ENCODE measurements around the gene LDB2. TPM values are rescaled to one million over a fixed set of nuclear protein-coding genes. Genes with fewer than 3 reads are reported as not detected.

LDB2 gene
- total RNA-seq, 1 donor from 2014 or later, result 55.8 TPM

- H3K4me3 ChIP-seq (ENCODE audit: low read length in 3 of 3), result no peak overlapping the region
- H3K9ac ChIP-seq (ENCODE audit: low read depth in 1 of 3, low read length in 3 of 3), result no peak overlapping the region
- no peaks in the 10 kb centered on the region for H3K27me3 ChIP-seq (ENCODE audit: control insufficient read depth in 3 of 3, insufficient read depth in 3 of 3, low read length in 3 of 3)
- H3K4me1 ChIP-seq (ENCODE audit: control insufficient read depth in 3 of 3, insufficient read depth in 3 of 3, low read length in 3 of 3), result peaks cover 0 to 4% (median 0%) of the 10 kb centered on the region in 3 donors
- peaks cover 0 to 4% (median 0%) of the 10 kb centered on the region in 3 donors for H3K36me3 ChIP-seq (ENCODE audit: control insufficient read depth in 3 of 3, insufficient read depth in 3 of 3, low read length in 3 of 3)
- H3K27ac ChIP-seq (ENCODE audit: low read depth, low read length), result no peak overlapping the region
- no peaks in the 10 kb centered on the region for H3K9me3 ChIP-seq (ENCODE audit: control insufficient read depth in 3 of 3, low read length in 3 of 3)
These were observed 8.5 kb downstream of the LDB2 start for GRCh38 chr4:16889945-16890344.

DNA sequence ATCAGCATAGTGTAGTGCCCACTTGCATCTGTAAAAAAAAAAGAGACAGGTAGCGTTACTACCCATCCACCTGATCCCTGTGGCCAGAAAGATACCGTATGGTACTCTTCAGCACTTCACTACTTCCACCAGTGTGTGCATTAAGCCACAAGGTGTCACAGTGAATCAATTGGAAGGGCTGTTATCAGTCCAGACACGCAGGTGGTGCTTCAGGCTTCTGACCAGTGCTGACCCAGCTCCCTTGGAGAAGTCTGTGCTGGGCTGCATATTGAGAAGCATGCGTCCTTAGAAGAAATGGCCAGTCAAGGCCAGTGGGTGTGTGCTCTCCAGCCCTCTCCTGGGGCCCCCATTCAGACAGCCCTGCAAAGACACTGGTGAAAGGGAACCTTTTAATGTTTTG, 10.6 kb downstream of the LDB2 start:
- Histone ChIP-seq H3K27me3 (ENCODE audit: control insufficient read depth in 3 of 3, insufficient read depth in 3 of 3, low read length in 3 of 3) (no peaks in the 10 kb centered on the region), H3K4me3 (ENCODE audit: low read length in 3 of 3) (no peak overlapping the region), H3K36me3 (ENCODE audit: control insufficient read depth in 3 of 3, insufficient read depth in 3 of 3, low read length in 3 of 3) (peaks cover 0 to 4% (median 0%) of the 10 kb centered on the region in 3 donors), H3K4me1 (ENCODE audit: control insufficient read depth in 3 of 3, insufficient read depth in 3 of 3, low read length in 3 of 3) (no peaks in the 10 kb centered on the region), H3K9me3 (ENCODE audit: control insufficient read depth in 3 of 3, low read length in 3 of 3) (peaks cover 0 to 5% (median 0%) of the 10 kb centered on the region in 3 donors), H3K9ac (ENCODE audit: low read depth in 1 of 3, low read length in 3 of 3) (no peak overlapping the region), H3K27ac (ENCODE audit: low read depth, low read length) (no peak overlapping the region)

- H3K27ac ChIP-seq (ENCODE audit: low read depth, low read length), result no peak overlapping the region
- peaks cover 0 to 5% (median 0%) of the 10 kb centered on the region in 3 donors for H3K9me3 ChIP-seq (ENCODE audit: control insufficient read depth in 3 of 3, low read length in 3 of 3)
- H3K27me3 ChIP-seq (ENCODE audit: control insufficient read depth in 3 of 3, insufficient read depth in 3 of 3, low read length in 3 of 3), result no peaks in the 10 kb centered on the region
- no peak overlapping the region for H3K4me3 ChIP-seq (ENCODE audit: low read length in 3 of 3)
- peaks cover 0 to 4% (median 0%) of the 10 kb centered on the region in 3 donors for H3K36me3 ChIP-seq (ENCODE audit: control insufficient read depth in 3 of 3, insufficient read depth in 3 of 3, low read length in 3 of 3)
- H3K4me1 ChIP-seq (ENCODE audit: control insufficient read depth in 3 of 3, insufficient read depth in 3 of 3, low read length in 3 of 3), result no peaks in the 10 kb centered on the region
- no peak overlapping the region for H3K9ac ChIP-seq (ENCODE audit: low read depth in 1 of 3, low read length in 3 of 3)
These were observed 13.6 kb downstream of the LDB2 start for GRCh38 chr4:16884673-16885460.

- H3K4me3 ChIP-seq (ENCODE audit: low read length in 3 of 3), result no peak overlapping the region
- no peak overlapping the region for H3K9ac ChIP-seq (ENCODE audit: low read depth in 1 of 3, low read length in 3 of 3)
- H3K9me3 ChIP-seq (ENCODE audit: control insufficient read depth in 3 of 3, low read length in 3 of 3), result peaks cover 0 to 5% (median 0%) of the 10 kb centered on the region in 3 donors
- no peak overlapping the region for H3K27ac ChIP-seq (ENCODE audit: low read depth, low read length)
- H3K36me3 ChIP-seq (ENCODE audit: control insufficient read depth in 3 of 3, insufficient read depth in 3 of 3, low read length in 3 of 3), result peaks cover 0 to 4% (median 0%) of the 10 kb centered on the region in 3 donors
- H3K4me1 ChIP-seq (ENCODE audit: control insufficient read depth in 3 of 3, insufficient read depth in 3 of 3, low read length in 3 of 3), result no peaks in the 10 kb centered on the region
- no peaks in the 10 kb centered on the region for H3K27me3 ChIP-seq (ENCODE audit: control insufficient read depth in 3 of 3, insufficient read depth in 3 of 3, low read length in 3 of 3)
These were observed 14.6 kb downstream of the LDB2 start for GRCh38 chr4:16883806-16884205.

DNA sequence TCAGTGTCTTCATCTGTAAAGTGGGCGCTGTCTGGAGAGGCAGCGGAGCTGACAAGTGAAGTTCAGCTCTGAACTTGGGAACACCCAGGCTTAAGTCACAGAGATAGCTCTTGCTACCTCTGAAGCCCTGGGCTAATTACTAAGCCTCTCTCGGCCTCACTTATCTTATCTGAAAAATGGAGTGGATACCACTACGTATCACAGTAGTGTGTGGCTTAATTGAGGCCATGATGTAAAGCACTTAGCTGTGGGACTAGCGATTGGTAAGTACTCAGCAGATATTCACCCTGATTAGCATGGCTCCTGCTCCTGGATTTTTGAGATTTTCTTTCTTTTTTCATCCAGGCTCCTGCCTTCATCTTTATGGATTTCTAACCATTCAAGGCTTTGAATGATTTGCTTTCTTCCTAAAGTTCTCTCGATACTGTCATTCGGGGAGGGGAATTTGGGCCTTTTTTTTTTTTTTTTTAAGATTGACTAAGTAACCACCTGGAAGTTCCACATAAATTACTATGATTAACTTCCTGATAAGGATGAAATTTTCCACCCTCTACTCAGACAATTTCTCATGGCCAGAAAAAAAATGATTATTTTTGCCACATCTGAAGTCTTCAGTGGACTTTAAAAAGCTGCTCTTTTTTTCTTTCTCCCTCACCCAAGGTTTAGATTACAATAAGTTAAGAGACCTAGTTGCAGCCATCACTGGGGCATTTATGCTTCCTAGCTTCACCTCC, 17.1 kb downstream of the LDB2 start:
- Histone ChIP-seq H3K36me3 (ENCODE audit: control insufficient read depth in 3 of 3, insufficient read depth in 3 of 3, low read length in 3 of 3) (no peaks in the 10 kb centered on the region), H3K4me3 (ENCODE audit: low read length in 3 of 3) (no peak overlapping the region), H3K4me1 (ENCODE audit: control insufficient read depth in 3 of 3, insufficient read depth in 3 of 3, low read length in 3 of 3) (no peaks in the 10 kb centered on the region), H3K9ac (ENCODE audit: low read depth in 1 of 3, low read length in 3 of 3) (no peak overlapping the region), H3K27ac (ENCODE audit: low read depth, low read length) (no peak overlapping the region), H3K27me3 (ENCODE audit: control insufficient read depth in 3 of 3, insufficient read depth in 3 of 3, low read length in 3 of 3) (no peaks in the 10 kb centered on the region), H3K9me3 (ENCODE audit: control insufficient read depth in 3 of 3, low read length in 3 of 3) (peaks cover 0 to 5% (median 0%) of the 10 kb centered on the region in 3 donors)

DNA sequence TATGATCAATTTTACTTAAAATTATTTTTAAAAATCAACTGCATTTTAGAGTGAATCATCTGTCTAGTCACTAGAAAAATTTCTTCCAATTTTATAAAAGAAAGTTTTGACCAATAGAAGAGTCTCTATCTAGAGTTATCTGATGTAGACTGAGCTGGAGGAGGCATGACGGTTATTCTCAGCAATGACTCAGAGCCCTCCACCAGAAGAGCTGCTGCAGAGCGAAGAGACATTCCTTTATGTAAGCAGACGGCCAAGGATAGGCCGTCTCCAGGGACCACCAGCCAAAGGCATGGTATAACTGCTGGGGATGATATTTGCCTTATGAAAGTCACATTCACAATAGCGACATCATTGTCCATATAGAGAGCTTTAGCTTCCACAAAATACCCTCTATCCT, 23.0 kb downstream of the LDB2 start:
- Histone ChIP-seq H3K4me3 (ENCODE audit: low read length in 3 of 3) (no peak overlapping the region), H3K4me1 (ENCODE audit: control insufficient read depth in 3 of 3, insufficient read depth in 3 of 3, low read length in 3 of 3) (no peaks in the 10 kb centered on the region), H3K9me3 (ENCODE audit: control insufficient read depth in 3 of 3, low read length in 3 of 3) (no peaks in the 10 kb centered on the region), H3K27me3 (ENCODE audit: control insufficient read depth in 3 of 3, insufficient read depth in 3 of 3, low read length in 3 of 3) (no peaks in the 10 kb centered on the region), H3K27ac (ENCODE audit: low read depth, low read length) (no peak overlapping the region), H3K9ac (ENCODE audit: low read depth in 1 of 3, low read length in 3 of 3) (no peak overlapping the region), H3K36me3 (ENCODE audit: control insufficient read depth in 3 of 3, insufficient read depth in 3 of 3, low read length in 3 of 3) (no peaks in the 10 kb centered on the region)

DNA sequence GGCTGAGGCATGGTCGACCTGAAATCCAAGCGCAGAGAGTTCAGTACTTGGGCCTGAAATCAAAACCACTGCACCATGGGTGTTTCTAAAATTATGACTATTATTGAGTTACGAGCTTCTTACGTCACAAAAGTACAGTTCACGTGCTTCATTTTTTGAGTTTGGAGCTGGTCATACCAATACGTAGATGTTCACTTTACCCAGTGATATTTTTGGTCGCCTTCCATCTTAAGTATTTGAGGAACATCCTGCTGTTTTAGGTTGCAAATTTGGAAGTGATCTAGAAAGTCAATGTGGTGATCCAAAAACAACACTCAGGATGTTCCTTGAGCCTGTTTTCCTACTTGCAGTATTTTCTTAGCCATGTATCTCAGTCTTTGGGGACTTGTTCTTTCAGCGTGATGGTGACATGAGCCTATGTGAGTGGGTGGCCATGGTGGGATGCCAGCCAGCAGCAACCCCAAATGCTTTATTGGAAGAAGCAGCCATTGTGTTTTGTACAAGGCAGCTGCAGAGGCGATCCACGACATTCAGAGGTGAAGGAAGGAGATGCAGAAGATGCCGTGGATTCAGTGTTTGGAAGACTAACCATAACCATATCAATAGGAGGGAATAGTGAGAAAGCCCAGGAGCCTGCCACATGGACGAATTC, 28.7 kb downstream of the LDB2 start:
- Histone ChIP-seq H3K4me1 (ENCODE audit: control insufficient read depth in 3 of 3, insufficient read depth in 3 of 3, low read length in 3 of 3) (peaks cover 0 to 3% (median 0%) of the 10 kb centered on the region in 3 donors), H3K4me3 (ENCODE audit: low read length in 3 of 3) (no peak overlapping the region), H3K27me3 (ENCODE audit: control insufficient read depth in 3 of 3, insufficient read depth in 3 of 3, low read length in 3 of 3) (no peaks in the 10 kb centered on the region), H3K9me3 (ENCODE audit: control insufficient read depth in 3 of 3, low read length in 3 of 3) (peaks cover 0 to 5% (median 0%) of the 10 kb centered on the region in 3 donors), H3K27ac (ENCODE audit: low read depth, low read length) (no peak overlapping the region), H3K36me3 (ENCODE audit: control insufficient read depth in 3 of 3, insufficient read depth in 3 of 3, low read length in 3 of 3) (no peaks in the 10 kb centered on the region), H3K9ac (ENCODE audit: low read depth in 1 of 3, low read length in 3 of 3) (no peak overlapping the region)

- no peaks in the 10 kb centered on the region for H3K27me3 ChIP-seq (ENCODE audit: control insufficient read depth in 3 of 3, insufficient read depth in 3 of 3, low read length in 3 of 3)
- no peaks in the 10 kb centered on the region for H3K36me3 ChIP-seq (ENCODE audit: control insufficient read depth in 3 of 3, insufficient read depth in 3 of 3, low read length in 3 of 3)
- H3K9ac ChIP-seq (ENCODE audit: low read depth in 1 of 3, low read length in 3 of 3), result no peak overlapping the region
- H3K4me1 ChIP-seq (ENCODE audit: control insufficient read depth in 3 of 3, insufficient read depth in 3 of 3, low read length in 3 of 3), result peaks cover 0 to 3% (median 0%) of the 10 kb centered on the region in 3 donors
- H3K4me3 ChIP-seq (ENCODE audit: low read length in 3 of 3), result no peak overlapping the region
- no peak overlapping the region for H3K27ac ChIP-seq (ENCODE audit: low read depth, low read length)
- H3K9me3 ChIP-seq (ENCODE audit: control insufficient read depth in 3 of 3, low read length in 3 of 3), result peaks cover 0 to 5% (median 0%) of the 10 kb centered on the region in 3 donors
These were observed 29.8 kb downstream of the LDB2 start for GRCh38 chr4:16868674-16869073.

GRCh38 chr4:16867827-16868226, 30.6 kb downstream of the LDB2 start:
- H3K9me3 ChIP-seq (ENCODE audit: control insufficient read depth in 3 of 3, low read length in 3 of 3), result peaks cover 0 to 5% (median 0%) of the 10 kb centered on the region in 3 donors
- H3K4me3 ChIP-seq (ENCODE audit: low read length in 3 of 3), result no peak overlapping the region
- H3K9ac ChIP-seq (ENCODE audit: low read depth in 1 of 3, low read length in 3 of 3), result no peak overlapping the region
- H3K27me3 ChIP-seq (ENCODE audit: control insufficient read depth in 3 of 3, insufficient read depth in 3 of 3, low read length in 3 of 3), result no peaks in the 10 kb centered on the region
- peaks cover 0 to 3% (median 0%) of the 10 kb centered on the region in 3 donors for H3K4me1 ChIP-seq (ENCODE audit: control insufficient read depth in 3 of 3, insufficient read depth in 3 of 3, low read length in 3 of 3)
- H3K36me3 ChIP-seq (ENCODE audit: control insufficient read depth in 3 of 3, insufficient read depth in 3 of 3, low read length in 3 of 3), result no peaks in the 10 kb centered on the region
- no peak overlapping the region for H3K27ac ChIP-seq (ENCODE audit: low read depth, low read length)

All from skeletal muscle tissue (tissue), 4 donors.